ENCODE measurements around the gene GSC.

DNA sequence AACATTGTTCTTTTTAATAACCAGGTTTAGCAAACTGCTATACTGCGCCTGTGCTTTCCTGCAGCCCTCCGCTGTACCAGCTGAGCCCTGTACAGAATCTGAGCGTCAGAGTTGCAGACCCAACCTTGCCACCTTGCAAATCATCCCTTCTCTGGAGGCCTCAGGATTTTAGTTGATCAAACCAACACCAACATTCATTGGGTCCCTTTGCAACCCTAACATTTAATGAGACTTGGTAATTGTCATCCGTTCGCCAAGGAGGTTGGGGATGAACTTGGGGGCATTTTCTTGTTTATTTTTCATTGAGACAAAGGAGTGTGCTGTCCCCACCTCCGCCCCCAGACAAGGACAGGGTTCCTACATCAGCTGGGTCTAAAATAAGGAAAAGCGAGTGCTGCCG lies 2.6 kb upstream of the GSC start:
- TF ChIP-seq, protein P1, sequence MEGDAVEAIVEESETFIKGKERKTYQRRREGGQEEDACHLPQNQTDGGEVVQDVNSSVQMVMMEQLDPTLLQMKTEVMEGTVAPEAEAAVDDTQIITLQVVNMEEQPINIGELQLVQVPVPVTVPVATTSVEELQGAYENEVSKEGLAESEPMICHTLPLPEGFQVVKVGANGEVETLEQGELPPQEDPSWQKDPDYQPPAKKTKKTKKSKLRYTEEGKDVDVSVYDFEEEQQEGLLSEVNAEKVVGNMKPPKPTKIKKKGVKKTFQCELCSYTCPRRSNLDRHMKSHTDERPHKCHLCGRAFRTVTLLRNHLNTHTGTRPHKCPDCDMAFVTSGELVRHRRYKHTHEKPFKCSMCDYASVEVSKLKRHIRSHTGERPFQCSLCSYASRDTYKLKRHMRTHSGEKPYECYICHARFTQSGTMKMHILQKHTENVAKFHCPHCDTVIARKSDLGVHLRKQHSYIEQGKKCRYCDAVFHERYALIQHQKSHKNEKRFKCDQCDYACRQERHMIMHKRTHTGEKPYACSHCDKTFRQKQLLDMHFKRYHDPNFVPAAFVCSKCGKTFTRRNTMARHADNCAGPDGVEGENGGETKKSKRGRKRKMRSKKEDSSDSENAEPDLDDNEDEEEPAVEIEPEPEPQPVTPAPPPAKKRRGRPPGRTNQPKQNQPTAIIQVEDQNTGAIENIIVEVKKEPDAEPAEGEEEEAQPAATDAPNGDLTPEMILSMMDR (IDR thresholded peaks at IDR 0.05; ENCODE audit: low read depth, low read length) = no peak
- TF ChIP-seq EZH2phosphoT487 (IDR thresholded peaks at IDR 0.05; ENCODE audit: low read depth) = no peak
